GM18499 (cell line): ENCODE results near the gene SPEM1.

Experiments used
- ATAC-seq: cut with Tn5 transposase; IDR thresholded peaks from one replicate; pipeline ENCODE4 v1.9.1; 2021; ENCODE audit warnings: moderate number of reproducible peaks; ENCODE audit not compliant: insufficient read depth, unreplicated experiment

Gene SPEM1

GRCh38 chr17:7419819-7420610, at the start of gene SPEM1:
TSS of gene SPEM1 (plus strand) at chr17:7420324. CDS start at chr17:7420385, 61 bp downstream.
- ATAC-seq: no peak

DNA sequence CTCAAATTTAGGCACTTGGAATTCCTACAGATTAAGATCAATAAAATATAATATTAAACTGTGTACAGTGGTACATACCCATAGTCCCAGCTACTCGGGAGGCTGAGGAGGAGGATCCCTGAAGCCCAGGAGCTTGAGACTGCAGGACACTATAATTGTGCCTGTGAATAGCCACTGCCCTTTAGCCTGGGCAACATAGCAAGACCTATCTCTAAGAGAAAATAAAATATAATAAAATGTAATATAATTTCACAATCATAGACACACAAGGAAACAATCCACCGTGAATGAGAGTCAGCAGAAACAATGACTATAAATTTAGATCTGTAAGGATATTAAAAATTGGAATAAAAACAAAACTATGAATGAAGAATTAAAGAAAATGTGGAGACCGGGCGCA, 49.3 kb upstream of the SPEM1 start:
- ATAC-seq: no peak

GRCh38 chr17:7374353-7374752, 45.8 kb upstream of the SPEM1 start:
- ATAC-seq: no peak

DNA sequence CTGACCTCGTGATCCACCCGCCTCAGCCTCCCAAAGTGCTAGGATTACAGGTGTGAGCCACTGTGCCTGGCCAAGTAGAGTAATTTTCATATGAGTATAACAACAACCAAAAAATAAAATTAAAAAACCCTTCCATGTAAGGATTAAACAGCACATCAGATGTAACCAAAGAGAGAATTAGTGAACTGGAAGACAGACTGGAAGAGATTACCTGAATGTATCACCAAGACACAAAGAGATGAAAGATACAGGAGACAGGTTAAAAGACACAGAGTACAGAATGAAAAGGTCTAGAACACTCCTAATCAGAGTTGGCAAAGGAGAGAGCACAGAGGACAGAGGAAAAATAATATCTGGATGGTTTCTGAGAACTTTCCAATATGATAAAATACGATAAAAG, 41.0 kb upstream of the SPEM1 start:
- no peak for ATAC-seq

- no peak for ATAC-seq
Observed at GRCh38 chr17:7380321-7380720, 39.8 kb upstream of the SPEM1 start.

DNA sequence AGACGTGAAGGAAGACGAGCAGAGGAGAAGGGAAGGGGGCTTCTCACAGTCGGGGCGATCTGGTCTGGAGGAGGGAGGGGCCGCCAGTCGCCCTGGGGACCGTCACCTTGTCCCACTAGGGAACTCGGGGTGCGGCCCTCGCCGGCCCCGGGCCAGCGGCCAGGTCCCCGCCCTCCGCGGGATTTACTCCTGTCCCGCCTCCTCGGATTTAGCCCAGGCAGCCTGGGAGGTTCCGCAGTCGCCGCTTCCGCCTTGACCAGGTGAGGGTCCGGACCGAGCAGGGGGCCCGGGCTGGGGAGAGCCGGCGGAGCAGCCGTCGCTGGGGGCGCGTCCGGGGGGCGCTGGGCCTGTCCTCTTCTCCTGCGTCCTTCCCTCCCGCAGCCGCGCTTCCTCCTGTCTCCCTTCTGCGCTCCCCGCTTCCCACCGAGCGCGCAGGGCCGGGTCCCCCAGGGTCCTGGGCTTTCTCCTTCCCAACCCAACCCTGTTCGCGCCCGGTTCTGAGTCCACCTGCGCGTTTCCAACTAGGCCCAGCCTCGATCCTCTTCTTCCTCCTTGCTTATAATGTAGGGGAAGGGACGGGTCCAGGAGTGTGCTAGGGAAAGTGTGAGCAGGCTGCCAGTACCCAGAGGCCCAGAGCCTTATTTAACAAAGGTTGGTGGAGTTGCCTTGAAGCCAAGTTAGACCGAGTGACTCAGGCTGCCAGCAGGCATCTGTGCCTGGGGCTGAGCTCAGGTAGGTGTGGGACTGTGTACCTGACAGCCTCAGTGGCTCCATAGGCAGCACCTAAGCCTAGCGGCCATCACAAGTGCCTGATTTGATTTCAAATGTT, 39.1 kb upstream of the SPEM1 start, which contains the start of gene TNK1:
TNK1 (plus strand) TSS at position 235 of the 829 bp plus-strand sequence. CDS start 1,838 bp downstream, outside the sequence.
- ATAC-seq: no peak

DNA sequence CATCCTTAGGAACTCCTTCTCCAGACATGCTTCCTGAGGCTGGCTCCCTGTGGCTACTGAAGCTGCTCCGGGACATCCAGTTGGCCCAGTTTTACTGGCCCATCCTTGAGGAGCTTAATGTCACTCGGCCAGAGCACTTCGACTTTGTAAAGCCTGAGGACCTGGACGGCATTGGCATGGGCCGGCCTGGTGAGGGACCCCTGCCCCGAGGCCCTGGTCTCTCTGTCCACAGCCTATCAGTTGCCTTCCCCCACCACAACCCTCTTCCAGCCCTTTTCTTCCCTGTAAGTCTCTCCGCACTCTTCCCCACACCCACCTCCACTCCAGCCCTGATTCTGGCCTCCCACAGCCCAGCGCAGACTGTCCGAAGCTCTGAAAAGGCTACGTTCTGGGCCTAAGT, 37.2 kb upstream of the SPEM1 start:
- ATAC-seq: no peak

- no peak for ATAC-seq
Observed at GRCh38 chr17:7383371-7383741, 36.8 kb upstream of the SPEM1 start.

DNA sequence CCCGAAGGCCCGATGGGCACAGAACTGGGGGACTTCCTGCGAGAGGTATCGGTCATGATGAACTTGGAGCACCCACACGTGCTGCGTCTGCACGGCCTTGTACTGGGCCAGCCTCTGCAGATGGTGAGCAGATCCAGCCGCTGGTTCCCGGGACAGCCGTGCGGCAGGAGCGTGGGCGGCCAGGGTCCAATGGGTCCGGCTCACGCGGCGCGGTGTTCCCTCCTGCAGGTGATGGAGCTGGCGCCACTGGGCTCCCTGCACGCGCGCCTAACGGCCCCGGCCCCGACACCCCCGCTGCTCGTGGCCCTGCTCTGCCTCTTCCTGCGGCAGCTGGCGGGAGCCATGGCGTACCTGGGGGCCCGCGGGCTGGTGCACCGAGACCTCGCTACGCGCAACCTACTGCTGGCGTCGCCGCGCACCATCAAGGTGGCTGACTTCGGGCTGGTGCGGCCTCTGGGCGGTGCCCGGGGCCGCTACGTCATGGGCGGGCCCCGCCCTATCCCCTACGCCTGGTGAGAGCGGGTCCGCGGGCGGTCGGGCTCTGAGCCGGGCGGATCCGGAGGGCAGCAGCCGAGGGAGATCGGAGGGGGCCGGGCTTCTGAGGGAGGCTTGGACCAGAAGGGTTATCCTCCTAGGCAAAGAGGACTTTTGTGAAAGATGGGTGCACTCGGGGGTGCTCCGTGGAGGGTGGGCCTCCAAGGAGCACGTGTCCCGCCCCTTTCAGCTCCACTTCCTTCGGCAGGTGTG, 36.2 kb upstream of the SPEM1 start:
- ATAC-seq: no peak

DNA sequence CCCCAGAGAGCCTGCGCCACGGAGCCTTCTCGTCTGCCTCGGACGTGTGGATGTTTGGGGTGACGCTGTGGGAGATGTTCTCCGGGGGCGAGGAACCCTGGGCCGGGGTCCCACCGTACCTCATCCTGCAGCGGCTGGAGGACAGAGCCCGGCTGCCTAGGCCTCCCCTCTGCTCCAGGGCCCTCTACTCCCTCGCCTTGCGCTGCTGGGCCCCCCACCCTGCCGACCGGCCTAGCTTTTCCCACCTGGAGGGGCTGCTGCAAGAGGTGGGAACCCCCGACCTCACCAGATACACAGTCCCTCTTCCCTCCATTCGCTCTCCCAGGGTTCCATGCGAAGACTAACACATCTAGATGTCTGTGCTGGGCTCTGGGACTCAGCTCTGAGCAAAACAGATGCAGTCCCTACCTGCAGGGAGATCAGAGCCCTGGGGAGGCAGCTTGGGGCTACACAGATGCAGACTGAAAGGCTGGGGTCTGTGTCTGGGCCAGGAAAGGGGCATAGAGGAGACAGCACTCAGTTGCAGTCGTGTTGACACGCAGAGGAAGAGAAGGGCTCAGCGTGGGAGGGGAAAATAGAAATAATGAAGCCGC, 35.5 kb upstream of the SPEM1 start:
- no peak for ATAC-seq

DNA sequence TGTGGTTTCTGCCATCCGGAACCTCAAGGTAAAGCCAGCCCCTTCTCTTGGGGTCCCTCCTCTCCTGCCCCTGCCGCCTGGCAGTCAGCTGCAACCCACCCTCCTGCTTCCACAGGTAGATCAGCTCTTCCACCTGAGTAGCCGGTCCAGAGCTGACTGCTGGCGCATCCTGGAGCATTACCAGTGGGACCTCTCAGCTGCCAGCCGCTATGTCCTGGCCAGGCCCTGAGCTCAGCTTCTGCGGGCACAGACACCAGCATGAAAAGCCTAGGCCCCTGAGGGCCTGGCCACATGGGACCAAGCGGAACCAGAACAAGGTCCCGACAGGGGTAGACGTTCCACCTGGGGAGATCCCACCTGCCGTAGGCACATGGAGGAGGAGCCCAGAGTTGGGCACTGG, 31.3 kb upstream of the SPEM1 start:
- no peak for ATAC-seq

- ATAC-seq: no peak
Observed at GRCh38 chr17:7389924-7390910, 29.9 kb upstream of the SPEM1 start.

DNA sequence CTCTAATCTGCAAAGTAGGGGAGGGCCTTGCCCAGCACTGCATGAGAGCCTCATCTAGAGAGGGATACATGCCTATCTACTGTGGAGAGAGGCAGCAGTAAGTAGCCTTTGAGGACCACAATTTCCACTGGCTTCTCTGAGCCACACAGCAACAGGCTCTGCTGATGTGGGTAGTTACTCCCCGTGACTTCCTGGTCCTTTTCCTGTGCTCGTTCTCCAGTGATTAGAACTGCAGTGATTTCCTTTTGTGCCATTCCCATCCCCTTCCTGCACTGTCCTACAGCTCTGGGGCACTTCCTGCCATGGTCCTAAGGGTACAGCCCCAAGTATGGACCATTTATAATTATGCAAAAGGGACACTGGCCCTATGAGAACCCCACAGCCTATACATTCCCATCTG, 28.8 kb upstream of the SPEM1 start:
- no peak for ATAC-seq

DNA sequence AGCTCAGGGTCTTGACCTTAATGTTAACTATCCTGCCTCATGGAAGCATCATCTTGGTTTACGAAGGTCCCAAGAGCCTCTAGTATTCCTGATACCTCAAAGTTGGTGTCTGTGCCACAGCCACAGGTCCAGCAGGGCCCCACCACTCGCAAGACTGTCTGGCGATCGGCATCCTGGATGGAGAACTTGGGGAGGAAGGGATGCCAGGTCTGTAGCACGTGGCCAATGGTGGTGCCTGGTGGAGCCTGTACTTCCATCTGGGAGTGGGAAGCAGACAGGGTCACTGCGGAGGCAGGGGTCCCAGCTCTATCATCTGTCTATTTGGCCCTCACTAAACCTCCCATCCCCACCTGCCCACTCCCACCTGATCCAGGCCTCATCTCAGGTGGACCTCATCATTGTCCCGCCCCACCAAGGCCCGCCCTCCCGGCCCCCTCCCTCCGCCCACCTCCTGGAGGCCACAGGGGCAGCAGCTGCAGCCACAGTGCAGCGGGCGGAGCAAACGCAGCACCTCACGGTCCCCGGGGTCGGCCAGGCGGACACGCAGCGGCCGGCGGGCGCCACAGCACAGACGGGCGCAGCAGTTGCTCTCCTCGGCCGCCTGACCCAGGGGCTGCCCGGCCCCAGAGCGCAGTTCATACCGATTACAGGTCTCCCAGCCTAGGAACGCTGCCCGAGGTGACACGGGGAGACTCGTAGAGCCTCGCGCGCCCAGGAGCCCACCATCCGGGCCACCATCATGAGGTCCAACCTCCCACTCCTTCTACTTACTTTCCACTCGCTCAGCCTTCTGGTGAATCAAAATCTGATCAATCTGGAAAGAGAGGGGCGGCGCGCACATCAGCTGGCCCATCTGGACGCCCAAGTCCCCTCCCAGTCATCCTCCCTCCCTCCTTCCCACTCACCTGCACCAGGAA, 27.2 kb upstream of the SPEM1 start:
- ATAC-seq: no peak

- ATAC-seq: peak; percentile 28
Observed at GRCh38 chr17:7393613-7394451, 26.3 kb upstream of the SPEM1 start.

- peak; percentile 49 for ATAC-seq
Observed at GRCh38 chr17:7394452-7395191, 25.5 kb upstream of the SPEM1 start, which contains the start of gene PLSCR3. TSS of gene PLSCR3 (minus strand) at chr17:7394525. CDS start at chr17:7394110, 415 bp downstream.

DNA sequence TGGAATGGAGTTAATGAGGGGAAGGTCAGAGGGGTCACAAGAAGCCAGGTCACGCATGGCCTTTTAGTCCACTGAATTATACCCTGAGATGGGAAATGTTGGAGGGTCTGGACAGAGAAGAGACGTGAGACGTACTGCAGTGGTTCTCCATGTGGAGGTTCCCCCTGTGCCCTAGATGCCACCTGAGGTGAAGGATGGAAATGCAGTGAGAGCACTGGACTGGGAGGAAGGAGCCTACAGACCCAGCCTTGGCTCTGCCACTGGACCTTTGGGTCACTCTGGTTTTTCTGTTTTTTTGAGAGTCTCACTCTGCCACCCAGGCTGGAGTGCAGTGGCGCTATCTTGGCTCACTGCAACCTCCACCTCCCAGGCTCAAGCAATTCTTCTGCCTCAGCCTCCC, 24.0 kb upstream of the SPEM1 start:
- ATAC-seq: no peak
